ENCODE measurements around the gene KCNG3.

The KCNG3 gene

DNA sequence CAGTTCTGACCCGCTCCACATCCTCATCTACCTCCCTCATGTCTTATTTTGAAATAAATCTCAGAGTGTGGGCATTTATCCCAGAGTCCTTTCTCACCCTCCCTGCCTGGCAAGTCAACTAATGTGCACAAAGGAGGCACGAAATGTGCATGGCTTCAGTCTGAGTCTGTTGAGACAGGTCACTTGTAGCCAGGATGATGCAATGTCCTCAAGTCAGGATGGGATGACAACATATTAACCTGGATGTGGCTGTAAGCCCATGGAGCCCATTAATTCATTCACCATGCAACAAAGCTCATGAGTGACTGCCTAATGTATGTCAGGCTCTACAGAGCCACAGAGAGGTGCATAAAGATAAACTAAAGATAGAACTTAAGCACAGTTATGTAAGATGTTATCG is 34.5 kb downstream of the KCNG3 start:
- no peak for DNase-seq
- TF ChIP-seq POLR2A (IDR thresholded peaks at IDR 0.05; ENCODE audit: low read length), result no peak
- no peak for TF ChIP-seq GATA1 (IDR thresholded peaks at IDR 0.05; ENCODE audit: low read depth, low read length)

DNA sequence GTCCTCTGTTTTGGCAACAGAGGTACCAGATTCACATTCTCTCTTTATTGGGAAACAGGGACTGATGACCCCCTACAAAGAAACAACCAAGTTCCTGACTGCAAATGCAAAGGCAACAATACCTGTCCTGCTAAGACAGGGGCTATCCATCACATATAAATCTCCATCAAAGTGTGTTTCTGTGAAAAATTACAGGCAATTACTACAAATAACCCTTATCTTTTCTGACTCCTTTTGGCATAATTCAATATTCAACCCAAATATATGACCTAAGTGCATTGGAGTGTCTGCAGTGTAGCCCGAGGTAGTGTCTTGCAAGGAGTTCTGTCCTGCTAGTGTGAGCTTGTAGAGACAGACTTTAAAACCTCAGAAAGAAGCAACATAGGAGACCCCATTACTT is 35.4 kb downstream of the KCNG3 start:
- TF ChIP-seq GATA1 (IDR thresholded peaks at IDR 0.05; ENCODE audit: low read depth, low read length) (no peak), POLR2A (IDR thresholded peaks at IDR 0.05; ENCODE audit: low read length) (no peak)
- DNase-seq, result no peak

GRCh38 chr2:42457011-42457410 is 36.8 kb downstream of the KCNG3 start:
- DNase-seq, result no peak
- TF ChIP-seq GATA1 (IDR thresholded peaks at IDR 0.05; ENCODE audit: low read depth, low read length) (no peak), POLR2A (IDR thresholded peaks at IDR 0.05; ENCODE audit: low read length) (no peak)

GRCh38 chr2:42456126-42456839 is 37.5 kb downstream of the KCNG3 start:
- DNase-seq, result no peak
- no peak for TF ChIP-seq POLR2A (IDR thresholded peaks at IDR 0.05; ENCODE audit: low read length)
- no peak for TF ChIP-seq GATA1 (IDR thresholded peaks at IDR 0.05; ENCODE audit: low read depth, low read length)

DNA sequence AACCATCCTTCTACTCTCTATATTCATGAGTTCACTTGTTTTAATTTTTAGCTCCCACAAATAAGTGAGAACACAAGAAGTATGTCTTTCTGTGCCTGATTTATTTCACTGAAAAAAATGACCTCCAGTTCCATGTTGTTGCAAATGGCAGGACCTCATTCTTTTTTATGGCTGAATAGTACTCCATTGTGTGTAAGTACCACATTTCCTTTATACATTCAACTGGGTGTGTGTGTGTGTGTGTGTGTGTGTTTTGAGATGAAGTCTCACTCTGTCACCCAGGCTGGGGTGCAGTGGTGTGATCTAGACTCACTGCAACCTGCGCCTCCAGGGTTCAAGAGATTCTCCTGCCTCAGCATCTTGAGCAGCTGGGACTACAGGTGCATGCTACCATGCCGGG is 41.2 kb downstream of the KCNG3 start:
- DNase-seq, result no peak
- TF ChIP-seq POLR2A (IDR thresholded peaks at IDR 0.05; ENCODE audit: low read length) (no peak), GATA1 (IDR thresholded peaks at IDR 0.05; ENCODE audit: low read depth, low read length) (no peak)

DNA sequence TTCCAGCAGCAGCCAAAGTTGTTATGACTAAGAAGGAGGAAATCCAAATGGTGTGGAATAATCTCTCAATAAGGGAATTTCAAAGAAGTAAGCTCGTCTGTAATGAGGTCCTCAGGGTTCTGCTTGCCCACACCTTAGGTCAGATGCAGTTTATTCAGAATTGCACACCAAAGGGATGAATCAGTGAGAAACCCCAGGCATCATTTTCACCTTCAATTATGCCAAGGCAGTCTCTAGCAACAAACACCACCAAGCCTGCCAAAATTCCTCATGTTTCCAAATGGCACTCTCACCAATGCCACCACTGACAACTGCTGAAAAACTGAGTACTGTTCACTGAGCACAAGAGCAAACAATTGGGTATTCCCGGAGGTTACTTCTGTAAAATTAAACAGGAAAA is 43.6 kb downstream of the KCNG3 start:
- no peak for TF ChIP-seq POLR2A (IDR thresholded peaks at IDR 0.05; ENCODE audit: low read length)
- TF ChIP-seq GATA1 (IDR thresholded peaks at IDR 0.05; ENCODE audit: low read depth, low read length), result no peak
- no peak for DNase-seq

GRCh38 chr2:42449163-42450087 is 44.4 kb downstream of the KCNG3 start:
- DNase-seq, result no peak
- no peak for TF ChIP-seq GATA1 (IDR thresholded peaks at IDR 0.05; ENCODE audit: low read depth, low read length)
- no peak for TF ChIP-seq POLR2A (IDR thresholded peaks at IDR 0.05; ENCODE audit: low read length)

- TF ChIP-seq POLR2A (IDR thresholded peaks at IDR 0.05; ENCODE audit: low read length) (no peak), GATA1 (IDR thresholded peaks at IDR 0.05; ENCODE audit: low read depth, low read length) (no peak)
- DNase-seq, result no peak
These were observed 45.6 kb downstream of the KCNG3 start for GRCh38 chr2:42448163-42448562.

DNA sequence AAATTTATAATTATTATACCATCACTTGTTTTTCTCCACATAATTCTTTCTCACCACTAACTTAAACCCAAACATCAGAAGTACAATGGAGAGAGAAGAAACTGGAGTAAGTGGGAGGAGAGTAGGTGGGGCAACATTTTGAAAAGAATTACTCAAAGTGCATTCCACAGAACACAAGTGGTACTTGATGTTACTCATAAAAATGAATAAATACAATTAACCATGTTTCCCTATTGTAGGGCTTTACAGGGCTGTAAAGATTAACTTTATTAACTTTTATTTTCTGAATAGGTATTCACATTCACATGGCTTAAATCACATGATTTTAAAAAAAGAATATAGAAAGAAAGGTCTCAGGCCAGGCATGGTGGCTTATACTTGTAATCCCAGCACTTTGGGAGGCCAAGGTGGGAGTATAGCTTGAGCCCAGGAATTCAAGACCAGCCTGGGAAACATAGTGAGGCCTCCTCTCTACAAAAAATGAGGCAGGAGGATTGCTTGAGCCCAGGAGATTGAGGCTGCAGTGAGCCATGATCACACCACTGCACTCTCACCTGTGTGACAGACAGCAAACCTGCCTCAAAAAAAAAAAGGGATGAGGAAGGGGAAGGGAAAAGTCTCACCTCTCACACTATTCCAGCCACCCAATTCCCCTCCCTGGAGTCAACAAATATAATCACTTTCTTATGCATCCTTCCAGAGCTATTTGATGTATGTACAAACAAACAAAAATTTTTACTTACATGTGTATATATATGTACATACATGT is 47.1 kb downstream of the KCNG3 start:
- TF ChIP-seq GATA1 (IDR thresholded peaks at IDR 0.05; ENCODE audit: low read depth, low read length), result no peak
- no peak for TF ChIP-seq POLR2A (IDR thresholded peaks at IDR 0.05; ENCODE audit: low read length)
- DNase-seq, result no peak

- TF ChIP-seq POLR2A (IDR thresholded peaks at IDR 0.05; ENCODE audit: low read length) (no peak), GATA1 (IDR thresholded peaks at IDR 0.05; ENCODE audit: low read depth, low read length) (no peak)
- no peak for DNase-seq
These were observed 49.9 kb downstream of the KCNG3 start for GRCh38 chr2:42443718-42444399.

DNA sequence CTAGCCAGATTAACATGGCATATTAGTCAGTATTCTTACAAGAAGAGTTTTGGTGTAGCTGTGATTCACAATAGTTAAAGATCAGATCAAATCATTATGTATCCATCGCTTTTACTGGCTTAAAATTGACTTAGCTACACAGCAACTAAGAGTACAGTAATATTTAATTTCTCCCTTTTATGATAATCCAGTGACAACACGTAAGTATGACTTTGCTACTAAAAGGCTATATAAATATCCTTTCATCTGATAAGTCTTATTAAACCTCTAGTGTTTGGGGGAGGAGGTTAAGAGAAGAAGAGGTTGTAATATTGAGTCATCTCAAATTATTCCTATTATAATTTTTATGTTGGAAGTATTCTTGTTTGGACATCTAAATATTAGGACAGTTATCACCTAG is 51.0 kb downstream of the KCNG3 start:
- DNase-seq, result no peak
- TF ChIP-seq GATA1 (IDR thresholded peaks at IDR 0.05; ENCODE audit: low read depth, low read length) (no peak), POLR2A (IDR thresholded peaks at IDR 0.05; ENCODE audit: low read length) (no peak)

DNA sequence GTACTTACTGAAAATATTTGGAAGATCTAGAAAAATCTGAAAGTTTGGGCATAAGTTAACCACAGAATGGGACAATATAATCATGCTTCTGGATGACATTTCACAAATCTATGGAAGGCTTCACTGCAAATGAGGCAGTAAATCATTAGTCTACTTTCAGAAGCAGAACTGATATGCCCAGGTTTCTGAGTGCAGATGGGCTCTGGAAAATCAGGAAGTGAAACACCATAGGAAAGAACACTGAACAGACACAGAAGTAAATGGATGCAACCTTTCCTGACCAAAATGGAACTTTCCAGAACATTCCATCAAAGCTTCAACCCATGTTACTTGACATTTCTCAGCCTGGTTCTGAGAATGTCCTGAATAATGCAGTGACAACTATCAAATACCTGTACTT is 55.1 kb downstream of the KCNG3 start:
- no peak for DNase-seq
- TF ChIP-seq GATA1 (IDR thresholded peaks at IDR 0.05; ENCODE audit: low read depth, low read length), result no peak
- TF ChIP-seq POLR2A (IDR thresholded peaks at IDR 0.05; ENCODE audit: low read length), result no peak

GRCh38 chr2:42436370-42436769 is 57.4 kb downstream of the KCNG3 start:
- DNase-seq, result no peak
- TF ChIP-seq POLR2A (IDR thresholded peaks at IDR 0.05; ENCODE audit: low read length) (no peak), GATA1 (IDR thresholded peaks at IDR 0.05; ENCODE audit: low read depth, low read length) (no peak)

Data from erythroblast (primary cell).